CD4-positive, alpha-beta T cell (primary cell): ENCODE results near the gene HJURP. TPM values are rescaled to one million over a fixed set of nuclear protein-coding genes. Genes with fewer than 3 reads are reported as not detected.

ENCODE experiments used
- ATAC-seq: fragments of 200-7000 bp; cut with Tn5 transposase; one replicate; pipeline ENCODE4 v1.10.0; 2022; ENCODE audit warnings: mild to moderate bottlenecking; ENCODE audit not compliant: poor library complexity
- CTCF ChIA-PET: fragments of 350-600 bp; sonication (Branson Sonifier 250); formaldehyde crosslinking; loops from one replicate; lab custom pipeline; 2021; ENCODE audit warnings: antibody characterized with exemption, inconsistent platforms; lab: Charles Lee
- POLR2A ChIA-PET: fragments of 350-600 bp; sonication (Branson Sonifier 250); formaldehyde crosslinking; loops from one replicate; lab custom pipeline; 2021; ENCODE audit warnings: antibody characterized with exemption, inconsistent platforms; lab: Charles Lee
- DNase-seq, 14 experiments: peaks; one replicate each; pipeline ENCODE4 v3.0.0-alpha.2; 2013 to 2020; ENCODE audit warnings: mixed read lengths in 2 of 14
- H3K27ac ChIP-seq, 2 donors: one replicate each; pipeline versions ENCODE4 v1.5.1 to v1.7.0; 2013; ENCODE audit warnings: low read length in 2 of 2, low read depth in 1 of 2, mild to moderate bottlenecking in 1 of 2
- H3K27me3 ChIP-seq, 2 experiments: 1 replicate in 1 of 2; 2 replicates in 1 of 2; pipeline versions ENCODE4 v1.6.1 to v1.7.0; 2013; ENCODE audit warnings: low read length in 2 of 2, control low read depth in 1 of 2, mild to moderate bottlenecking in 1 of 2, moderate library complexity in 1 of 2; ENCODE audit not compliant: insufficient read depth in 2 of 2, control insufficient read depth in 1 of 2
- H3K36me3 ChIP-seq: one replicate; pipeline ENCODE4 v1.6.1; 2013; ENCODE audit warnings: low read length, control low read depth; ENCODE audit not compliant: insufficient read depth
- H3K4me1 ChIP-seq: one replicate; pipeline ENCODE4 v1.6.1; 2013; ENCODE audit warnings: low read length, control low read depth; ENCODE audit not compliant: insufficient read depth
- H3K4me3 ChIP-seq: one replicate; pipeline ENCODE4 v1.5.1; 2013; ENCODE audit warnings: mild to moderate bottlenecking, low read length, moderate library complexity
- H3K9me3 ChIP-seq, 2 experiments: 1 replicate in 1 of 2; 2 replicates in 1 of 2; pipeline versions ENCODE4 v1.6.1 to v1.7.0; 2013; ENCODE audit warnings: low read length in 2 of 2, mild to moderate bottlenecking in 2 of 2, control low read depth in 1 of 2, moderate library complexity in 1 of 2; ENCODE audit not compliant: control insufficient read depth in 1 of 2, insufficient read depth in 1 of 2
- H3K27ac Mint-ChIP-seq: one replicate; pipeline ENCODE4 v1.8.0; 2020; ENCODE audit warnings: mixed read lengths
- H3K27me3 Mint-ChIP-seq: one replicate; pipeline ENCODE4 v1.8.0; 2021; ENCODE audit warnings: mixed read lengths
- H3K36me3 Mint-ChIP-seq: one replicate; pipeline ENCODE4 v1.8.0; 2021; ENCODE audit warnings: low read depth, mixed read lengths
- H3K4me1 Mint-ChIP-seq: one replicate; pipeline ENCODE4 v1.8.0; 2021; ENCODE audit warnings: low read depth, mixed read lengths
- H3K4me3 Mint-ChIP-seq: one replicate; pipeline ENCODE4 v1.8.0; 2020; ENCODE audit warnings: mild to moderate bottlenecking, mixed read lengths
- H3K9me3 Mint-ChIP-seq: one replicate; pipeline ENCODE4 v1.8.0; 2020; ENCODE audit warnings: mixed read lengths
- CTCF ChIP-seq: fragments of 200-600 bp; IDR thresholded peaks from one replicate; pipeline ENCODE4 v1.8.0; 2022; ENCODE audit warnings: antibody characterized with exemption, mild to moderate bottlenecking
- intact Hi-C, 2 experiments: fragments of 100-400 bp; cut with DNase I in 1 of 2; cut with micrococcal nuclease in 1 of 2; formaldehyde crosslinking; loops; one replicate each; pipeline versions ENCODE4 v1.15.1 to v1.9.0; 2023 to 2025; cut with DNase I, micrococcal nuclease
- total RNA-seq, 174 experiments: library from RNA in 2 of 174; stranded (reverse) in 2 of 174; gene quantifications; one replicate each; pipeline ENCODE4 v1.2.3 and lab custom pipeline; 2021 to 2026

Gene HJURP
- total RNA-seq, 2 experiments from 2014 or later, result 0.22 to 0.25 TPM

- intact Hi-C loops, result loop anchor here (2.0 to 5.0 kb wide), 2 partner anchors 13 to 1171 kb away; partner anchors contain the start of genes GIGYF2 (in 1 of the 2) and HJURP (in 1 of the 2)
- H3K4me1 Mint-ChIP-seq, result peaks cover 13% of the 10 kb centered on the region
These were observed 13.7 kb upstream of the HJURP start, which contains the start of gene MSL3B for GRCh38 chr2:233867993-233868532. Gene MSL3B (minus strand): TSS chr2:233868386.

GRCh38 chr2:233866479-233866878 is 12.1 kb upstream of the HJURP start:
- H3K4me1 Mint-ChIP-seq, result peaks cover 13% of the 10 kb centered on the region
- H3K27ac Mint-ChIP-seq, result no peak overlapping the region
- H3K36me3 ChIP-seq, result no peaks in the 10 kb centered on the region
- no peak for DNase-seq
- no peak overlapping the region for H3K4me3 ChIP-seq
- peaks cover 6% of the 10 kb centered on the region for H3K4me1 ChIP-seq
- peaks cover 9% of the 10 kb centered on the region for H3K9me3 Mint-ChIP-seq
- ATAC-seq, result no peak
- CTCF ChIA-PET, result interaction anchor here (2.3 kb wide), 1 partner anchor 9 kb away, joined by 6 read pairs; no protein-coding TSS in a partner anchor
- peaks cover 14% of the 10 kb centered on the region for H3K36me3 Mint-ChIP-seq
- no peak overlapping the region for H3K27ac ChIP-seq
- peaks cover 0 to 10% of the 10 kb centered on the region in 2 experiments for H3K27me3 ChIP-seq
- no peak for TF ChIP-seq CTCF
- H3K4me3 Mint-ChIP-seq, result peak overlapping the region; percentile 20
- H3K27me3 Mint-ChIP-seq, result peaks cover 10% of the 10 kb centered on the region
- POLR2A ChIA-PET, result no interaction called here
- intact Hi-C loops, result loop anchor here in 1 of 2 experiments (5.0 kb wide), 1 partner anchor 1169 kb away; the partner anchor contains the start of gene GIGYF2
- H3K9me3 ChIP-seq, result peaks cover 8 to 22% of the 10 kb centered on the region in 2 experiments

More at GRCh38 chr2:233867993-233868532, 13.7 kb upstream of the HJURP start, which contains the start of gene MSL3B:
- H3K4me3 ChIP-seq, result peak within 1 kb of the TSS; percentile 74
- ChIA-PET CTCF (interaction anchor here (1.3 kb wide), 1 partner anchor 10 kb away, joined by 4 read pairs; no protein-coding TSS in a partner anchor), POLR2A (interaction anchor here (1.3 kb wide), 1 partner anchor 13 kb away, joined by 5 read pairs; the partner anchor contains the start of gene HJURP)
- peaks cover 6% of the 10 kb centered on the region for H3K4me1 ChIP-seq
- H3K36me3 Mint-ChIP-seq, result peaks cover 14% of the 10 kb centered on the region
- H3K9me3 Mint-ChIP-seq, result peaks cover 11% of the 10 kb centered on the region
- H3K27ac ChIP-seq, result peak within 1 kb of the TSS in 1 of 2 donors; percentile 17
- peak within 1 kb of the TSS; percentile 92 for H3K4me3 Mint-ChIP-seq
- no peak for TF ChIP-seq CTCF
- no peaks in the 10 kb centered on the region for H3K36me3 ChIP-seq
- peaks cover 23% of the 10 kb centered on the region for H3K27me3 Mint-ChIP-seq
- H3K27ac Mint-ChIP-seq, result peak within 1 kb of the TSS; percentile 82
- ATAC-seq (peak; percentile 94), DNase-seq (peak; percentile 27 to 89 (median 55))
- H3K9me3 ChIP-seq, result peaks cover 8 to 22% of the 10 kb centered on the region in 2 experiments
- H3K27me3 ChIP-seq, result peaks cover 0 to 10% of the 10 kb centered on the region in 2 experiments

GRCh38 chr2:233865838-233866237 is 11.5 kb upstream of the HJURP start:
- H3K4me3 Mint-ChIP-seq, result peak overlapping the region; percentile 11
- peaks cover 13% of the 10 kb centered on the region for H3K4me1 Mint-ChIP-seq
- H3K9me3 Mint-ChIP-seq, result peaks cover 9% of the 10 kb centered on the region
- Histone ChIP-seq H3K36me3 (no peaks in the 10 kb centered on the region), H3K27me3 (peaks cover 0 to 10% of the 10 kb centered on the region in 2 experiments), H3K27ac (no peak overlapping the region), H3K4me1 (peaks cover 6% of the 10 kb centered on the region), H3K4me3 (no peak overlapping the region), H3K9me3 (peaks cover 8 to 22% of the 10 kb centered on the region in 2 experiments)
- no peak for ATAC-seq
- no peak overlapping the region for H3K27ac Mint-ChIP-seq
- ChIA-PET POLR2A (no interaction called here), CTCF (interaction anchor here (2.3 kb wide), 1 partner anchor 9 kb away, joined by 6 read pairs; no protein-coding TSS in a partner anchor)
- H3K36me3 Mint-ChIP-seq, result peaks cover 14% of the 10 kb centered on the region
- intact Hi-C loops, result loop anchor here in 1 of 2 experiments (5.0 kb wide), 1 partner anchor 1169 kb away; the partner anchor contains the start of gene GIGYF2
- no peak for DNase-seq
- TF ChIP-seq CTCF, result no peak
- peaks cover 4% of the 10 kb centered on the region for H3K27me3 Mint-ChIP-seq
